T-helper 22 cell (primary cell): ENCODE results near the gene STK32C.
"Not testable (repeated sequence)": the region's sequence is repeated elsewhere in the genome, so short reads cannot be mapped to it uniquely, and the experiment has no call there.

Experiments
- DNase-seq: peaks from one replicate; pipeline ENCODE4 v3.0.0-alpha.2; 2020; ENCODE audit warnings: low read depth

STK32C gene

GRCh38 chr10:132337854-132338253 is 30.1 kb upstream of the STK32C start:
- DNase-seq = not testable (repeated sequence)

- DNase-seq = no peak
These were observed 29.2 kb upstream of the STK32C start for GRCh38 chr10:132336919-132337407.

- no peak for DNase-seq
These were observed 28.5 kb upstream of the STK32C start for GRCh38 chr10:132336064-132336746.

GRCh38 chr10:132335189-132336063 is 27.7 kb upstream of the STK32C start:
- DNase-seq = no peak

GRCh38 chr10:132334631-132335188 is 27.0 kb upstream of the STK32C start:
- no peak for DNase-seq

- no peak for DNase-seq
These were observed 25.6 kb upstream of the STK32C start for GRCh38 chr10:132333386-132333785.

GRCh38 chr10:132332433-132332754 is 24.6 kb upstream of the STK32C start:
- DNase-seq = no peak

GRCh38 chr10:132331601-132332432 is 24.1 kb upstream of the STK32C start, which contains the start of gene LRRC27:
LRRC27 (plus strand) TSS chr10:132332193; CDS start chr10:132333525, 1,332 bp downstream.
- DNase-seq = peak; percentile 99

GRCh38 chr10:132330486-132330833 is 22.7 kb upstream of the STK32C start:
- DNase-seq = no peak

GRCh38 chr10:132329565-132330485 is 22.1 kb upstream of the STK32C start:
- peak; percentile 14 for DNase-seq

GRCh38 chr10:132328738-132329137 is 21.0 kb upstream of the STK32C start:
- no peak for DNase-seq

- DNase-seq = no peak
These were observed 20.4 kb upstream of the STK32C start for GRCh38 chr10:132328106-132328505.

GRCh38 chr10:132326925-132327324 is 19.2 kb upstream of the STK32C start:
- no peak for DNase-seq

GRCh38 chr10:132326344-132326889 is 18.7 kb upstream of the STK32C start:
- DNase-seq = no peak

- no peak for DNase-seq
These were observed 16.4 kb upstream of the STK32C start for GRCh38 chr10:132324186-132324585.

GRCh38 chr10:132322586-132323048 is 14.9 kb upstream of the STK32C start:
- DNase-seq = no peak

- no peak for DNase-seq
These were observed 14.0 kb upstream of the STK32C start for GRCh38 chr10:132321726-132322125.

GRCh38 chr10:132320654-132321469 is 13.1 kb upstream of the STK32C start:
- DNase-seq = no peak

- DNase-seq = no peak
These were observed 12.3 kb upstream of the STK32C start for GRCh38 chr10:132319853-132320653.
